ENCODE measurements around the gene C4A.

The C4A gene

GRCh38 chr6:31947864-31948263 lies 34.0 kb upstream of the C4A start:
- DNase-seq (ENCODE audit: extremely low spot score): no peak
- TF ChIP-seq ARNT (IDR thresholded peaks at IDR 0.05): no peak
- no peak for TF ChIP-seq NFRKB (IDR thresholded peaks at IDR 0.05)
- no peak for TF ChIP-seq ZNF384 (IDR thresholded peaks at IDR 0.05)
- no peak for TF ChIP-seq ELF4 (IDR thresholded peaks at IDR 0.05)
- no peak for TF ChIP-seq FOXM1 (IDR thresholded peaks at IDR 0.05; ENCODE audit: borderline replicate concordance)
- POLR2A ChIA-PET: interaction anchor here (3.2 kb wide), 1 partner anchor 8 kb away, joined by 11 read pairs; no protein-coding TSS in a partner anchor
- CTCF ChIA-PET: interaction anchor here (0.6 kb wide), 1 partner anchor 11 kb away, joined by 3 read pairs; no protein-coding TSS in a partner anchor

GRCh38 chr6:31948306-31948705 lies 33.6 kb upstream of the C4A start:
- no peak for TF ChIP-seq BHLHE40 (IDR thresholded peaks at IDR 0.05; ENCODE audit: borderline replicate concordance)
- TF ChIP-seq SP1 (IDR thresholded peaks at IDR 0.05): no peak
- TF ChIP-seq FOXK2 (IDR thresholded peaks at IDR 0.05): no peak
- TF ChIP-seq LEF1 (IDR thresholded peaks at IDR 0.05; ENCODE audit: borderline replicate concordance): no peak
- no peak for TF ChIP-seq SUZ12 (IDR thresholded peaks at IDR 0.05)
- TF ChIP-seq HDGF (IDR thresholded peaks at IDR 0.05; ENCODE audit: borderline replicate concordance): no peak
- TF ChIP-seq L3MBTL2 (conservative IDR thresholded peaks at IDR 0.05): no peak
- TF ChIP-seq PKNOX1 (IDR thresholded peaks at IDR 0.05): no peak
- POLR2A ChIA-PET: interaction anchor here (1.1 to 3.2 kb wide), 2 partner anchors 8 to 10 kb away, joined by 3 to 11 read pairs; no protein-coding TSS in a partner anchor
- no peak for DNase-seq (ENCODE audit: extremely low spot score)
- CTCF ChIA-PET: interaction anchor here (0.6 kb wide), 1 partner anchor 11 kb away, joined by 3 read pairs; no protein-coding TSS in a partner anchor

GRCh38 chr6:31948753-31949413 lies 33.0 kb upstream of the C4A start:
- no peak for TF ChIP-seq SUZ12 (IDR thresholded peaks at IDR 0.05)
- TF ChIP-seq TARDBP (IDR thresholded peaks at IDR 0.05): no peak
- TF ChIP-seq CTBP1 (IDR thresholded peaks at IDR 0.05; ENCODE audit: borderline replicate concordance): no peak
- no peak for TF ChIP-seq FOXA1 (IDR thresholded peaks at IDR 0.05)
- TF ChIP-seq HDGF (IDR thresholded peaks at IDR 0.05; ENCODE audit: borderline replicate concordance): no peak
- TF ChIP-seq ELF4 (IDR thresholded peaks at IDR 0.05): no peak
- TF ChIP-seq ZNF384 (IDR thresholded peaks at IDR 0.05): no peak
- TF ChIP-seq LEF1 (IDR thresholded peaks at IDR 0.05; ENCODE audit: borderline replicate concordance): no peak
- TF ChIP-seq PKNOX1 (IDR thresholded peaks at IDR 0.05): no peak
- no peak for TF ChIP-seq BHLHE40 (IDR thresholded peaks at IDR 0.05; ENCODE audit: borderline replicate concordance)
- TF ChIP-seq FOXK2 (IDR thresholded peaks at IDR 0.05): no peak
- TF ChIP-seq L3MBTL2 (conservative IDR thresholded peaks at IDR 0.05): no peak
- POLR2A ChIA-PET: interaction anchor here (0.8 to 3.2 kb wide), 4 partner anchors 9 to 402 kb away, joined by 3 to 11 read pairs (median 3); partner anchors contain the start of gene NFKBIL1
- DNase-seq (ENCODE audit: extremely low spot score): no peak
- CTCF ChIA-PET: no interaction called here

GRCh38 chr6:31949926-31950548 lies 31.8 kb upstream of the C4A start:
- no peak for TF ChIP-seq BHLHE40 (IDR thresholded peaks at IDR 0.05; ENCODE audit: borderline replicate concordance)
- no peak for TF ChIP-seq NFRKB (IDR thresholded peaks at IDR 0.05)
- TF ChIP-seq ARNT (IDR thresholded peaks at IDR 0.05): no peak
- no peak for TF ChIP-seq TARDBP (IDR thresholded peaks at IDR 0.05)
- TF ChIP-seq SP1 (IDR thresholded peaks at IDR 0.05): no peak
- no peak for TF ChIP-seq PKNOX1 (IDR thresholded peaks at IDR 0.05)
- no peak for TF ChIP-seq ZNF384 (IDR thresholded peaks at IDR 0.05)
- TF ChIP-seq LEF1 (IDR thresholded peaks at IDR 0.05; ENCODE audit: borderline replicate concordance): no peak
- no peak for TF ChIP-seq SUZ12 (IDR thresholded peaks at IDR 0.05)
- ChIA-PET CTCF (no interaction called here), POLR2A (interaction anchor here (0.8 to 3.2 kb wide), 5 partner anchors 9 to 403 kb away, joined by 3 to 16 read pairs (median 3); partner anchors contain the start of genes NELFE, NFKBIL1, SKIC2 and VARS1)
- DNase-seq (ENCODE audit: extremely low spot score): no peak

DNA sequence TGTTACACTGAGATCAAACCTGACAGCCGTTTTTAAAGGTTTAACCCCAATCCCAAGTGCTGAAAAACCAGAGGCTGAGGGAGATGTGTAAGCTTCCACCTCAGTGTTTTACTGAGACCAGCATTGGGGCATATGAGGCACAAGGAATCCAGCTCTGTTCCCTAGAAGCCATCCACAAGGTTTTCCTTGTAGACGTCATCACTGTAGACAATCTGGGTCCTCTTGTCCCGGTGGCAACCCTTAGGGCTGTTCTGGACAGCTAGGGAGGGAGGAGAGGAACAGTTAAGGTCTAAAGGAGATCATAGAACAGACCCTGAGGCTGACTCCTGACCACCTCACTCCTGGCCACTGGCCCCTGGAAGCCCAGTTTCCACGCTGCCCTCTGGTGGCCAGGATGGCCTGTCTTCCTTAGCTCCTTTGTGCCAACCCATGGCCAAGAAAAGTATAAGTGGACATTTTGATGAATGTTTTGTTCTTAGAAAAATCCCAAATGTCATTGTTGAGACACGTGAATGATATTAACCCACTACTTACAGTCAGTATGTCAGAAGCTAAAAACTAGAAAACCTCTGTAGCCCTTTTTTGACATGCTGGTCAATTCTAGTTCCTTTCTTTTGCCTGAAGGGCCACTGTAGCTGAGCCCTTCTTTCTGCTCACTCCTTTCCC lies 29.6 kb upstream of the C4A start:
- peak; percentile 57 for DNase-seq (ENCODE audit: extremely low spot score)
- CTCF ChIA-PET: interaction anchor here (0.6 to 1.5 kb wide), 16 partner anchors 12 to 356 kb away, joined by 3 to 10 read pairs (median 4); no protein-coding TSS in a partner anchor
- no peak for TF ChIP-seq HDGF (IDR thresholded peaks at IDR 0.05; ENCODE audit: borderline replicate concordance)
- TF ChIP-seq ARNT (IDR thresholded peaks at IDR 0.05): no peak
- no peak for TF ChIP-seq TARDBP (IDR thresholded peaks at IDR 0.05)
- no peak for TF ChIP-seq FOXK2 (IDR thresholded peaks at IDR 0.05)
- TF ChIP-seq NFRKB (IDR thresholded peaks at IDR 0.05): no peak
- TF ChIP-seq ELF4 (IDR thresholded peaks at IDR 0.05): no peak
- TF ChIP-seq L3MBTL2 (conservative IDR thresholded peaks at IDR 0.05): no peak
- no peak for TF ChIP-seq BHLHE40 (IDR thresholded peaks at IDR 0.05; ENCODE audit: borderline replicate concordance)
- TF ChIP-seq ZNF384 (IDR thresholded peaks at IDR 0.05): no peak
- TF ChIP-seq SP1 (IDR thresholded peaks at IDR 0.05): no peak
- no peak for TF ChIP-seq CTBP1 (IDR thresholded peaks at IDR 0.05; ENCODE audit: borderline replicate concordance)
- no peak for TF ChIP-seq FOXM1 (IDR thresholded peaks at IDR 0.05; ENCODE audit: borderline replicate concordance)
- TF ChIP-seq FOXA1 (IDR thresholded peaks at IDR 0.05): no peak
- TF ChIP-seq PKNOX1 (IDR thresholded peaks at IDR 0.05): no peak
- TF ChIP-seq LEF1 (IDR thresholded peaks at IDR 0.05; ENCODE audit: borderline replicate concordance): no peak
- TF ChIP-seq SUZ12 (IDR thresholded peaks at IDR 0.05): no peak
- POLR2A ChIA-PET: interaction anchor here (0.8 to 2.8 kb wide), 8 partner anchors 10 to 137 kb away, joined by 3 to 18 read pairs (median 6); partner anchors contain the start of genes DXO, EHMT2, HSPA1A and HSPA1L
